Ammon's horn (tissue), 1 donor: Measurements from ENCODE around the gene PRICKLE3.

Experiments
- DNase-seq: peaks from one replicate; pipeline ENCODE4 v3.0.0-alpha.2; 2016; ENCODE audit warnings: low spot score

The PRICKLE3 gene

GRCh38 chrX:49206543-49206942 is 20.4 kb upstream of the PRICKLE3 start:
- DNase-seq = no peak

GRCh38 chrX:49205443-49205842 is 19.3 kb upstream of the PRICKLE3 start:
- DNase-seq = no peak

GRCh38 chrX:49204709-49205108 is 18.5 kb upstream of the PRICKLE3 start:
- no peak for DNase-seq

- DNase-seq = no peak
Measured at GRCh38 chrX:49204017-49204416, 17.8 kb upstream of the PRICKLE3 start.

GRCh38 chrX:49203536-49203935 is 17.4 kb upstream of the PRICKLE3 start:
- peak; percentile 48 for DNase-seq

- DNase-seq = no peak
Measured at GRCh38 chrX:49202022-49202421, 15.8 kb upstream of the PRICKLE3 start.

- peak; percentile 90 for DNase-seq
Measured at GRCh38 chrX:49199906-49200771, 14.0 kb upstream of the PRICKLE3 start, which contains the start of gene SYP. Gene SYP (minus strand): TSS chrX:49200193. CDS start chrX:49200186, 7 bp downstream.

- no peak for DNase-seq
Measured at GRCh38 chrX:49199315-49199595, 13.1 kb upstream of the PRICKLE3 start.

GRCh38 chrX:49198540-49199314 is 12.6 kb upstream of the PRICKLE3 start:
- DNase-seq = no peak

- no peak for DNase-seq
Measured at GRCh38 chrX:49197543-49198087, 11.4 kb upstream of the PRICKLE3 start.

GRCh38 chrX:49193542-49193964 is 7.4 kb upstream of the PRICKLE3 start:
- DNase-seq = no peak

GRCh38 chrX:49192722-49193328 is 6.7 kb upstream of the PRICKLE3 start:
- no peak for DNase-seq

- DNase-seq = no peak
Measured at GRCh38 chrX:49191574-49192011, 5.4 kb upstream of the PRICKLE3 start.

- DNase-seq = peak; percentile 99
Measured at GRCh38 chrX:49190821-49191573, 4.8 kb upstream of the PRICKLE3 start.

- DNase-seq = no peak
Measured at GRCh38 chrX:49189606-49190005, 3.4 kb upstream of the PRICKLE3 start.

GRCh38 chrX:49188468-49189076 is 2.4 kb upstream of the PRICKLE3 start:
- no peak for DNase-seq

- DNase-seq = no peak
Measured at GRCh38 chrX:49187526-49187925, 1.4 kb upstream of the PRICKLE3 start.

- no peak for DNase-seq
Measured at GRCh38 chrX:49187028-49187394, 838 bp upstream of the PRICKLE3 start.

- DNase-seq = peak; percentile 52
Measured at GRCh38 chrX:49184294-49185281, 1.6 kb downstream of the PRICKLE3 start.

GRCh38 chrX:49183701-49184281 is 2.4 kb downstream of the PRICKLE3 start:
- no peak for DNase-seq
